Left ventricle myocardium inferior (tissue), 1 donor: ENCODE results near the gene PDGFB. TPM values are rescaled to one million over a fixed set of nuclear protein-coding genes. Genes with fewer than 3 reads are reported as not detected.

Experiments used
- DNase-seq: peaks from one replicate; pipeline ENCODE4 v3.0.0-alpha.2; 2020
- H3K27ac ChIP-seq: fragments of 200-600 bp; replicated peaks from 2 replicates; pipeline ENCODE4 v1.8.0; 2021
- H3K27me3 ChIP-seq: fragments of 200-600 bp; 2 replicates; pipeline ENCODE4 v1.8.0; 2021; ENCODE audit warnings: low read depth
- H3K36me3 ChIP-seq: fragments of 200-600 bp; 2 replicates; pipeline ENCODE4 v1.8.0; 2021
- H3K4me1 ChIP-seq: fragments of 200-600 bp; 2 replicates; pipeline ENCODE4 v1.8.0; 2021
- H3K4me3 ChIP-seq: fragments of 200-600 bp; 2 replicates; pipeline ENCODE4 v1.8.0; 2021; ENCODE audit warnings: mild to moderate bottlenecking, moderate library complexity
- H3K9me3 ChIP-seq: fragments of 200-600 bp; replicated peaks from 2 replicates; pipeline ENCODE4 v1.8.0; 2021
- CTCF ChIP-seq: fragments of 200-600 bp; IDR thresholded peaks from 2 replicates; pipeline ENCODE4 v1.8.0; 2021; ENCODE audit warnings: antibody characterized with exemption, mild to moderate bottlenecking, borderline replicate concordance
- intact Hi-C: fragments of 100-400 bp; cut with micrococcal nuclease; formaldehyde crosslinking; loops from one replicate; pipeline ENCODE4 v1.11.0; 2022
- total RNA-seq: library from RNA; stranded (reverse); fragmentation: NEBNext Ultra II Directional; extraction: Animal tissue kit (Norgen Biotek cat#: 25700); gene quantifications from one replicate; pipeline ENCODE4 v1.2.1, GENCODE V29; 2021
- donor health status: DM: no; HTN: yes; CAD: no; lungs with severe emphysema.

Gene PDGFB
- total RNA-seq, 1 donor from 2014 or later, result 17.2 TPM

GRCh38 chr22:39214383-39215069 is 30.3 kb downstream of the PDGFB start:
- no peaks in the 10 kb centered on the region for H3K27me3 ChIP-seq
- no peak for TF ChIP-seq CTCF
- H3K4me3 ChIP-seq, result no peak overlapping the region
- no peak for DNase-seq
- H3K4me1 ChIP-seq, result peaks cover 2% of the 10 kb centered on the region
- peaks cover 4% of the 10 kb centered on the region for H3K36me3 ChIP-seq
- intact Hi-C loops, result no loop called here
- no peak overlapping the region for H3K27ac ChIP-seq
- no peaks in the 10 kb centered on the region for H3K9me3 ChIP-seq

DNA sequence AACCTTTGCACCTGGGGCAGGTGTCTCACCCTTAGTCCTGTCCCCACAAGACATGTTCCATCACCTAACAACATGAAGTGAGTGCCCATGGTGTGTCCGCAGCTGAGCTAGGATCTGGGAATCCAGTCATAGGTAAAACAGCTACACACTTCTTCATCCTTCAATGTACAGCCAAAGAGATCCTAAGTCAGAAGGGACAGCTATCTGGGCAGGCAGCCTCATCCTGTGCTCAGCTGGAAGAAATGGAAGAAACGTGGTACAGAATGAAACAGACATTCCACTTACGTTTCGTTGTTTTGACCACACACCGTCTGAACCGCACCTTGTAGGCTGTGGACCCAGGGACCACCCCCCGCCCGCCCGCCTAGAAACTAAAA is 30.8 kb downstream of the PDGFB start:
- Histone ChIP-seq H3K36me3 (peaks cover 4% of the 10 kb centered on the region), H3K9me3 (no peaks in the 10 kb centered on the region), H3K4me3 (no peak overlapping the region), H3K4me1 (no peaks in the 10 kb centered on the region), H3K27me3 (no peaks in the 10 kb centered on the region), H3K27ac (no peak overlapping the region)
- no peak for DNase-seq
- intact Hi-C loops, result no loop called here
- no peak for TF ChIP-seq CTCF

GRCh38 chr22:39212721-39213376 is 31.9 kb downstream of the PDGFB start:
- no peak for TF ChIP-seq CTCF
- no peak overlapping the region for H3K4me3 ChIP-seq
- intact Hi-C loops, result no loop called here
- peaks cover 4% of the 10 kb centered on the region for H3K36me3 ChIP-seq
- H3K9me3 ChIP-seq, result no peaks in the 10 kb centered on the region
- H3K27me3 ChIP-seq, result no peaks in the 10 kb centered on the region
- H3K27ac ChIP-seq, result no peak overlapping the region
- no peak for DNase-seq
- H3K4me1 ChIP-seq, result no peaks in the 10 kb centered on the region

DNA sequence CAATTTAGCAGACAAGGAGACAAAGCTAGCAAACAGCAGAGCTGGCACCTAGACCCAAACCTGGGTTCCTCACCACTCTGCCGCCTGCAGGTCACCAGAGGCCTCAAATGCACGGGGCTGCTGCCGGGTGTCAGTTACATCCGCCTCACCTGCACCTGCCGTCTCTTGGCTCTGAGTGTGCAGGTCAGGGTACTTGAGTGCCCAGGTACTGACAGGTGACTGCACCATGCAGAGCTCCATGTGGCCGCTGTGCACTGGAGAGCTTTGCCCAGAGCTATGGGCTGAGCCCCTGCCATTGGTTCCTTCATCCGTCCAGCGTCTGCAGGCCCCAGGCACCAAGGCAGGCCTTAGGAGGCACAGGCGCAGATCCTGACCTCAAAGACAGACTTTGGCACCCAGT is 35.0 kb downstream of the PDGFB start:
- Histone ChIP-seq H3K4me3 (no peak overlapping the region), H3K27ac (no peak overlapping the region), H3K36me3 (peaks cover 4% of the 10 kb centered on the region), H3K9me3 (no peaks in the 10 kb centered on the region), H3K27me3 (no peaks in the 10 kb centered on the region), H3K4me1 (peaks cover 3% of the 10 kb centered on the region)
- TF ChIP-seq CTCF, result no peak
- no peak for DNase-seq
- intact Hi-C loops, result no loop called here

- no peaks in the 10 kb centered on the region for H3K27me3 ChIP-seq
- TF ChIP-seq CTCF, result no peak
- H3K4me3 ChIP-seq, result no peak overlapping the region
- no peak overlapping the region for H3K27ac ChIP-seq
- DNase-seq, result no peak
- intact Hi-C loops, result no loop called here
- H3K4me1 ChIP-seq, result peaks cover 7% of the 10 kb centered on the region
- no peaks in the 10 kb centered on the region for H3K36me3 ChIP-seq
- no peaks in the 10 kb centered on the region for H3K9me3 ChIP-seq
These were observed 36.6 kb downstream of the PDGFB start for GRCh38 chr22:39208013-39208680.
